Upper lobe of left lung (tissue), 4 donors: ENCODE measurements around the gene LNX1.

Experiments used
- CTCF ChIP-seq, 6 experiments: fragments of 450-650 bp in 4 of 6; fragments of 200-600 bp in 2 of 6; sonication (generic) in 2 of 6; IDR thresholded peaks; one replicate each; pipeline ENCODE4 v1.5.1; 2016 to 2019; ENCODE audit warnings: antibody characterized with exemption in 6 of 6
- POLR2A ChIP-seq, 4 donors: fragments of 450-650 bp; IDR thresholded peaks; one replicate each; pipeline ENCODE4 v1.5.1; 2016 to 2017; ENCODE audit warnings: antibody characterized with exemption in 4 of 4, mild to moderate bottlenecking in 2 of 4

GRCh38 chr4:53455766-53456165 is 135.5 kb downstream of the LNX1 start:
- no peak for TF ChIP-seq POLR2A (IDR thresholded peaks at IDR 0.05)
- no peak for TF ChIP-seq CTCF (IDR thresholded peaks at IDR 0.05)
